Measurements from ENCODE around the gene FBXL17. TPM values are rescaled to one million over a fixed set of nuclear protein-coding genes. Genes with fewer than 3 reads are reported as not detected.

The FBXL17 gene
- total RNA-seq, 1 donor from 2014 or later: 17.1 TPM

GRCh38 chr5:107916731-107917725, 464.9 kb downstream of the FBXL17 start:
- Histone ChIP-seq H3K36me3 (no peaks in the 10 kb centered on the region), H3K27ac (no peak overlapping the region), H3K4me3 (no peak overlapping the region), H3K27me3 (ENCODE audit: low read depth) (no peaks in the 10 kb centered on the region), H3K4me1 (no peaks in the 10 kb centered on the region), H3K9me3 (no peaks in the 10 kb centered on the region)
- DNase-seq (no peak), ATAC-seq (no peak)
- intact Hi-C loops (cut with DNase I): no loop called here
- TF ChIP-seq CTCF (IDR thresholded peaks at IDR 0.05): no peak

- no peak for ATAC-seq
Measured at GRCh38 chr5:107915176-107915812, 466.6 kb downstream of the FBXL17 start.

GRCh38 chr5:107913494-107913893, 468.4 kb downstream of the FBXL17 start:
- TF ChIP-seq CTCF (IDR thresholded peaks at IDR 0.05): no peak
- ATAC-seq: no peak
- intact Hi-C loops (cut with DNase I): no loop called here

More at GRCh38 chr5:107915176-107915812, 466.6 kb downstream of the FBXL17 start:
- Histone ChIP-seq H3K27me3 (ENCODE audit: low read depth) (no peaks in the 10 kb centered on the region), H3K9me3 (no peaks in the 10 kb centered on the region), H3K4me3 (no peak overlapping the region), H3K27ac (no peak overlapping the region), H3K36me3 (no peaks in the 10 kb centered on the region), H3K4me1 (no peaks in the 10 kb centered on the region)
- no peak for DNase-seq
- intact Hi-C loops (cut with DNase I): no loop called here
- no peak for TF ChIP-seq CTCF (IDR thresholded peaks at IDR 0.05)

GRCh38 chr5:107900721-107901120, 481.2 kb downstream of the FBXL17 start:
- intact Hi-C loops (cut with DNase I): no loop called here
- Histone ChIP-seq H3K36me3 (no peaks in the 10 kb centered on the region), H3K4me3 (no peak overlapping the region), H3K27ac (no peak overlapping the region), H3K27me3 (ENCODE audit: low read depth) (no peaks in the 10 kb centered on the region), H3K9me3 (no peaks in the 10 kb centered on the region), H3K4me1 (no peaks in the 10 kb centered on the region)
- DNase-seq: no peak
- TF ChIP-seq CTCF (IDR thresholded peaks at IDR 0.05): no peak
- no peak for ATAC-seq

More at GRCh38 chr5:107913494-107913893, 468.4 kb downstream of the FBXL17 start:
- H3K4me3 ChIP-seq: no peak overlapping the region
- no peaks in the 10 kb centered on the region for H3K4me1 ChIP-seq
- no peaks in the 10 kb centered on the region for H3K36me3 ChIP-seq
- no peaks in the 10 kb centered on the region for H3K9me3 ChIP-seq
- DNase-seq: no peak
- H3K27me3 ChIP-seq (ENCODE audit: low read depth): no peaks in the 10 kb centered on the region
- no peak overlapping the region for H3K27ac ChIP-seq

GRCh38 chr5:107894361-107894760, 487.5 kb downstream of the FBXL17 start:
- H3K9me3 ChIP-seq: no peaks in the 10 kb centered on the region
- intact Hi-C loops (cut with DNase I): no loop called here
- no peak overlapping the region for H3K4me3 ChIP-seq
- no peak overlapping the region for H3K27ac ChIP-seq
- TF ChIP-seq CTCF (IDR thresholded peaks at IDR 0.05): no peak
- H3K27me3 ChIP-seq (ENCODE audit: low read depth): no peaks in the 10 kb centered on the region
- ATAC-seq (no peak), DNase-seq (no peak)
- no peaks in the 10 kb centered on the region for H3K4me1 ChIP-seq
- H3K36me3 ChIP-seq: no peaks in the 10 kb centered on the region

Measured in lower lobe of right lung (tissue), 2 donors.